Measurements from ENCODE around the gene ZNF133.

GRCh38 chr20:18364768-18365167, 76.4 kb downstream of the ZNF133 start:
- TF ChIP-seq CTCF (optimal IDR thresholded peaks at IDR 0.05 in 1 of 3, IDR thresholded peaks at IDR 0.05 in 1 of 3, conservative IDR thresholded peaks at IDR 0.05 in 1 of 3; ENCODE audit: extremely low read depth in 1 of 3, insufficient read depth in 2 of 3, low read length in 3 of 3) (no peak), EZH2 (IDR thresholded peaks at IDR 0.05; ENCODE audit: low read length) (no peak)

Data from keratinocyte (primary cell).